Heart left ventricle (tissue), 13 donors: ENCODE measurements around the gene PABPC1L2A.

Source experiments
- CTCF ChIP-seq, 12 donors: fragments of 200-600 bp; sonication (generic) in 4 of 12; IDR thresholded peaks; one replicate each; pipeline versions ENCODE4 v1.5.0 to v1.8.0; 2018 to 2022; ENCODE audit warnings: antibody characterized with exemption in 12 of 12, mild to moderate bottlenecking in 5 of 12
- POLR2A ChIP-seq, 2 donors: fragments of 450-650 bp; IDR thresholded peaks; one replicate each; pipeline ENCODE4 v1.6.1; 2017; ENCODE audit warnings: antibody characterized with exemption in 2 of 2, mild to moderate bottlenecking in 2 of 2, moderate library complexity in 2 of 2
- donor health status: ischemic (EF 13 %, LVEDD 7.1; RV severe dilation, severe dysfunction).
- donor health status: DM: no; HTN: yes; CAD: no.
- donor health status: DM: no; HTN: no; CAD: no.
- donor health status: ischemic (EF 25% LVEDD 6.9; RV normal size, moderate dysfunction).
- donor health status: ischemic (EF 25% LVEDD 5.7; RV mildly dilated, moderate dysfunction).
- donor health status: ischemic (EF 35%, LVEDD 5.7; RV mildly dilated, moderate dysfunction).
- donor health status: nonischemic (EF 11% LVEDD 7.7; RV severe dilation, severe dysfunction).
- donor health status: DM: yes; HTN: yes; CAD: no.
- donor health status: PGD.
- donor health status: ischemic (EF 29% LVEDD 5.4; RV normal size, mild dysfunction).
- donor health status: nonischemic (EF 23%, LVEDD 6.1; RV moderate dilation, normal function).

- TF ChIP-seq CTCF (IDR thresholded peaks at IDR 0.05) (no peak), POLR2A (IDR thresholded peaks at IDR 0.05) (no peak)
Measured at GRCh38 chrX:73076838-73077237, 2.5 kb downstream of the PABPC1L2A start.
